Measurements from ENCODE around the gene CEACAM20.
A peak's percentile ranks its signal among the peaks of the same experiment; 100 is the strongest.
"Not testable (repeated sequence)": the region's sequence is repeated elsewhere in the genome, so short reads cannot be mapped to it uniquely, and the experiment has no call there.

The CEACAM20 gene

GRCh38 chr19:44476559-44477408 lies 52.7 kb downstream of the CEACAM20 start:
- DNase-seq = peak in 1 of 5 experiments; percentile 36

- not testable (repeated sequence) for DNase-seq
Observed at GRCh38 chr19:44468730-44469129, 60.7 kb downstream of the CEACAM20 start.

DNA sequence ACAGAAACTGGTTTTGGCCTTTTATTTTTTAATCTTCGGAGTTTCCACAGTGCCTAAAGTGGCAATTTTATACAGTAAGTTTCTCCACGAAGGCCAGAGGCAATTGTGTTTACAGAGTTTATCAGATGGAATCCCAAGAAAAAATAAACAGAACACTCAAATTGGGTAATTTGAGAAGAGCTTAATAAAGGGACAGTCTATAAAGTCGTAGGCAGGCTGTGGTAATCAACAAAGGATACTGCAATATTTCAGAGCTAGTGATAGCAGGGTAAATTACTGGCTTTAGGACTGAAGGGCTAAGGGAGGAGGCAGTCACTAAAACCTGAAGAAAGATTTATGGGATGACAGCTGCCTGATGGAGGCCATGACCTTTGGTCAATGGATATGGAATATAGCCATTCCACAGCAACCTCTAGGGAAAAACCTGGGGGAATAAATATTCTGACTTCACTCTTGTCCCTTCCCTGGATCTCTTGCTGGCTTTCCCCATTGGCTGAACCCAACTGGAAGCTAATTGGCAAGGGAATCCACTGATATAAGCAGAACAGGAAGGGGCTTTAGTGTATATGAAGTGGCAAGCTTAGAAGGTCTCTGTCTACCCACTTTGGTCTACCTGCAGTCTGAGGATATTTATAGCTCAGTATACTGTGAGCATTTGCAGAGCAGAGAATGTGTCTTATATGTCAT lies 66.7 kb downstream of the CEACAM20 start:
- DNase-seq = not testable (repeated sequence)

All from T-helper 2 cell (primary cell).